ENCODE results near the gene DMP1. TPM values are rescaled to one million over a fixed set of nuclear protein-coding genes. Genes with fewer than 3 reads are reported as not detected.
A peak's percentile ranks its signal among the peaks of the same experiment; 100 is the strongest.

Gene DMP1
- total and polyA plus RNA-seq, 2 experiments from 2014 or later: not detected

- no peak overlapping the region for H3K4me3 ChIP-seq
- no peak overlapping the region for H3K9ac ChIP-seq
- no peak overlapping the region for H2AFZ ChIP-seq
- no peak overlapping the region for H3K4me2 ChIP-seq (ENCODE audit: unreplicated experiment)
- no peak overlapping the region for H3K27ac ChIP-seq
- no peak for DNase-seq
- H3F3A ChIP-seq (ENCODE audit: insufficient read depth): no peaks in the 10 kb centered on the region
- H4K20me1 ChIP-seq (ENCODE audit: insufficient read depth): no peaks in the 10 kb centered on the region
- H3K36me3 ChIP-seq (ENCODE audit: low read depth): no peaks in the 10 kb centered on the region
- H3K27me3 ChIP-seq (replicated peaks; ENCODE audit: insufficient read depth): 0 out of 2 replicates have a peak, but pooled peaks cover 11% of the 10 kb centered on the region
- in situ Hi-C loops (cut with MboI): no loop called here
- TF ChIP-seq EZH2phosphoT487 (IDR thresholded peaks at IDR 0.05; ENCODE audit: insufficient read depth, low read depth): no peak
- no peak for TF ChIP-seq EZH2 (IDR thresholded peaks at IDR 0.05; ENCODE audit: insufficient read depth, poor library complexity, severe bottlenecking)
- no peaks in the 10 kb centered on the region for H3K9me2 ChIP-seq (ENCODE audit: insufficient read depth)
- H3K9me3 ChIP-seq (ENCODE audit: low read depth): no peaks in the 10 kb centered on the region
- 69 to 73% methylated on average over 9 of the region's 9 CpGs for WGBS, 2 experiments (ENCODE audit: low coverage in 1 of 2, low lambda C conversion rate in 2 of 2, missing lambda C conversion rate in 2 of 2)
- H3K79me2 ChIP-seq (ENCODE audit: insufficient read depth): no peaks in the 10 kb centered on the region
- 0 out of 2 replicates have a peak, but pooled peaks cover 2% of the 10 kb centered on the region for H3K4me1 ChIP-seq (ENCODE audit: insufficient read depth)
These were observed 12.8 kb downstream of the DMP1 start for GRCh38 chr4:87662871-87663270.

- Histone ChIP-seq H3K27me3 (replicated peaks; ENCODE audit: insufficient read depth) (no peaks in the 10 kb centered on the region), H3K4me1 (ENCODE audit: insufficient read depth) (no peaks in the 10 kb centered on the region), H3K9me2 (ENCODE audit: insufficient read depth) (no peaks in the 10 kb centered on the region), H3K9ac (no peak overlapping the region), H3K79me2 (ENCODE audit: insufficient read depth) (no peaks in the 10 kb centered on the region), H3K9me3 (ENCODE audit: low read depth) (no peaks in the 10 kb centered on the region), H3K36me3 (ENCODE audit: low read depth) (no peaks in the 10 kb centered on the region), H3K27ac (no peak overlapping the region), H4K20me1 (ENCODE audit: insufficient read depth) (no peaks in the 10 kb centered on the region), H3F3A (ENCODE audit: insufficient read depth) (no peaks in the 10 kb centered on the region), H3K4me3 (no peak overlapping the region), H3K4me2 (ENCODE audit: unreplicated experiment) (no peak overlapping the region), H2AFZ (no peak overlapping the region)
- in situ Hi-C loops (cut with MboI): no loop called here
- 31 to 34% methylated on average over 3 of the region's 3 CpGs for WGBS, 2 experiments (ENCODE audit: low coverage in 1 of 2, low lambda C conversion rate in 2 of 2, missing lambda C conversion rate in 2 of 2)
- TF ChIP-seq EZH2 (IDR thresholded peaks at IDR 0.05; ENCODE audit: insufficient read depth, poor library complexity, severe bottlenecking) (no peak), EZH2phosphoT487 (IDR thresholded peaks at IDR 0.05; ENCODE audit: insufficient read depth, low read depth) (no peak)
- no peak for DNase-seq
These were observed 19.3 kb downstream of the DMP1 start for GRCh38 chr4:87669373-87669772.

GRCh38 chr4:87677731-87678130 is 27.7 kb downstream of the DMP1 start:
- H4K20me1 ChIP-seq (ENCODE audit: insufficient read depth): no peaks in the 10 kb centered on the region
- in situ Hi-C loops (cut with MboI): no loop called here
- no peaks in the 10 kb centered on the region for H3K36me3 ChIP-seq (ENCODE audit: low read depth)
- no peak overlapping the region for H2AFZ ChIP-seq
- no peaks in the 10 kb centered on the region for H3K9me2 ChIP-seq (ENCODE audit: insufficient read depth)
- H3K27ac ChIP-seq: no peak overlapping the region
- no peaks in the 10 kb centered on the region for H3K4me1 ChIP-seq (ENCODE audit: insufficient read depth)
- H3K79me2 ChIP-seq (ENCODE audit: insufficient read depth): no peaks in the 10 kb centered on the region
- H3K4me2 ChIP-seq (ENCODE audit: unreplicated experiment): no peak overlapping the region
- no peaks in the 10 kb centered on the region for H3K9me3 ChIP-seq (ENCODE audit: low read depth)
- no peak for DNase-seq
- 55 to 61% methylated on average over 7 of the region's 7 CpGs for WGBS, 2 experiments (ENCODE audit: low coverage in 1 of 2, low lambda C conversion rate in 2 of 2, missing lambda C conversion rate in 2 of 2)
- TF ChIP-seq EZH2phosphoT487 (IDR thresholded peaks at IDR 0.05; ENCODE audit: insufficient read depth, low read depth) (no peak), EZH2 (IDR thresholded peaks at IDR 0.05; ENCODE audit: insufficient read depth, poor library complexity, severe bottlenecking) (no peak)
- H3F3A ChIP-seq (ENCODE audit: insufficient read depth): no peaks in the 10 kb centered on the region
- no peak overlapping the region for H3K9ac ChIP-seq
- no peaks in the 10 kb centered on the region for H3K27me3 ChIP-seq (replicated peaks; ENCODE audit: insufficient read depth)
- H3K4me3 ChIP-seq: no peak overlapping the region

- in situ Hi-C loops (cut with MboI): loop anchor here (5.0 to 10.0 kb wide), 2 partner anchors 158 to 535 kb away; no protein-coding TSS in a partner anchor
- peak; percentile 68 for DNase-seq
- no peaks in the 10 kb centered on the region for H3K4me1 ChIP-seq (ENCODE audit: insufficient read depth)
- no peaks in the 10 kb centered on the region for H3F3A ChIP-seq (ENCODE audit: insufficient read depth)
- H2AFZ ChIP-seq: no peak overlapping the region
- no peaks in the 10 kb centered on the region for H3K9me2 ChIP-seq (ENCODE audit: insufficient read depth)
- 36 to 40% methylated on average over 11 of the region's 11 CpGs for WGBS, 2 experiments (ENCODE audit: low coverage in 1 of 2, low lambda C conversion rate in 2 of 2, missing lambda C conversion rate in 2 of 2)
- H3K9ac ChIP-seq: no peak overlapping the region
- no peak overlapping the region for H3K27ac ChIP-seq
- H3K9me3 ChIP-seq (ENCODE audit: low read depth): no peaks in the 10 kb centered on the region
- H4K20me1 ChIP-seq (ENCODE audit: insufficient read depth): no peaks in the 10 kb centered on the region
- no peak overlapping the region for H3K4me2 ChIP-seq (ENCODE audit: unreplicated experiment)
- H3K4me3 ChIP-seq: no peak overlapping the region
- TF ChIP-seq EZH2phosphoT487 (IDR thresholded peaks at IDR 0.05; ENCODE audit: insufficient read depth, low read depth): no peak
- TF ChIP-seq EZH2 (IDR thresholded peaks at IDR 0.05; ENCODE audit: insufficient read depth, poor library complexity, severe bottlenecking): no peak
- no peaks in the 10 kb centered on the region for H3K27me3 ChIP-seq (replicated peaks; ENCODE audit: insufficient read depth)
- H3K79me2 ChIP-seq (ENCODE audit: insufficient read depth): no peaks in the 10 kb centered on the region
- H3K36me3 ChIP-seq (ENCODE audit: low read depth): no peaks in the 10 kb centered on the region
These were observed 29.5 kb downstream of the DMP1 start for GRCh38 chr4:87679449-87680169.

Measured in GM23248 (cell line).